ENCODE data around the gene ALX4.

DNA sequence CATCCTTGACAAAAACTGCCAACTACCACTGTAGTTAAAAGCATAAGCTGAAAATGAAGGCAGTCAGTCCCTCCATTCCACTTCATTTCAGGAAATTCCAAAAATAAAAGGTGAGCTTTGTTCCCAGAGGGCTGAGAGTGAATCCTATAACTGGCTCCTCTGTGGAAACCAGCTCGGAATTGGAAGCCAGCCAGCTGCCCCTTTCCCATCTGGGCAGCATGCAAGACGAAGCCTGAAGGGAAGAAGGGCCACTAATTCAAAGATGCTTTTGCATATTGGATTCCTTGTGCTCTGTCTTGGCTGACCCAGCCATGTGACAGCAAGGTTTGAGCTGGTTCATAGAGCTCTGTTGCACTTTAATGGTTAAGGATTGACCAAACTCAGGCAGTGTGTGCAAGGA is 83.4 kb downstream of the ALX4 start:
- TF ChIP-seq, protein P1, sequence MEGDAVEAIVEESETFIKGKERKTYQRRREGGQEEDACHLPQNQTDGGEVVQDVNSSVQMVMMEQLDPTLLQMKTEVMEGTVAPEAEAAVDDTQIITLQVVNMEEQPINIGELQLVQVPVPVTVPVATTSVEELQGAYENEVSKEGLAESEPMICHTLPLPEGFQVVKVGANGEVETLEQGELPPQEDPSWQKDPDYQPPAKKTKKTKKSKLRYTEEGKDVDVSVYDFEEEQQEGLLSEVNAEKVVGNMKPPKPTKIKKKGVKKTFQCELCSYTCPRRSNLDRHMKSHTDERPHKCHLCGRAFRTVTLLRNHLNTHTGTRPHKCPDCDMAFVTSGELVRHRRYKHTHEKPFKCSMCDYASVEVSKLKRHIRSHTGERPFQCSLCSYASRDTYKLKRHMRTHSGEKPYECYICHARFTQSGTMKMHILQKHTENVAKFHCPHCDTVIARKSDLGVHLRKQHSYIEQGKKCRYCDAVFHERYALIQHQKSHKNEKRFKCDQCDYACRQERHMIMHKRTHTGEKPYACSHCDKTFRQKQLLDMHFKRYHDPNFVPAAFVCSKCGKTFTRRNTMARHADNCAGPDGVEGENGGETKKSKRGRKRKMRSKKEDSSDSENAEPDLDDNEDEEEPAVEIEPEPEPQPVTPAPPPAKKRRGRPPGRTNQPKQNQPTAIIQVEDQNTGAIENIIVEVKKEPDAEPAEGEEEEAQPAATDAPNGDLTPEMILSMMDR (IDR thresholded peaks at IDR 0.05), result no peak
- TF ChIP-seq POLR2A (IDR thresholded peaks at IDR 0.05), result no peak

Measured in uterus (tissue), 2 donors.